OCI-LY1 (cell line): ENCODE data around the gene ZNF438.

Source experiments
- H2AFZ ChIP-seq: fragments of 200-600 bp; sonication (generic), shearing (Covaris generic); 2 replicates; pipeline ENCODE4 v1.6.0; 2014; ENCODE audit warnings: antibody characterized with exemption, mild to moderate bottlenecking, low read length
- H3F3A ChIP-seq: fragments of 200-600 bp; sonication (generic), shearing (Covaris generic); 2 replicates; pipeline ENCODE4 v1.6.0; 2014; ENCODE audit warnings: mild to moderate bottlenecking, antibody characterized with exemption, low read length, moderate library complexity; ENCODE audit not compliant: insufficient read depth
- H3K27ac ChIP-seq: fragments of 200-600 bp; sonication (generic); 2 replicates; pipeline ENCODE4 v1.5.1; 2014; ENCODE audit warnings: low read length, mixed run types, mild to moderate bottlenecking, low read depth; ENCODE audit not compliant: poor library complexity, severe bottlenecking
- H3K27me3 ChIP-seq: fragments of 200-600 bp; sonication (generic); 2 replicates; pipeline ENCODE4 v1.6.0; 2014; ENCODE audit warnings: antibody characterized with exemption, mild to moderate bottlenecking, low read length, moderate library complexity; ENCODE audit not compliant: insufficient read depth
- H3K36me3 ChIP-seq: fragments of 200-600 bp; sonication (generic); 2 replicates; pipeline ENCODE4 v1.6.1; 2014; ENCODE audit warnings: mild to moderate bottlenecking, antibody characterized with exemption, low read length, moderate library complexity, mixed read lengths; ENCODE audit not compliant: insufficient read depth
- H3K4me1 ChIP-seq: fragments of 200-600 bp; sonication (generic); 2 replicates; pipeline ENCODE4 v1.5.1; 2014; ENCODE audit warnings: mild to moderate bottlenecking, low read length, moderate library complexity; ENCODE audit not compliant: insufficient read depth, severe bottlenecking
- H3K4me2 ChIP-seq: fragments of 200-600 bp; sonication (generic), shearing (Covaris generic); 2 replicates; pipeline ENCODE4 v1.6.1; 2014; ENCODE audit warnings: low read length
- H3K4me3 ChIP-seq: fragments of 200-600 bp; sonication (generic); 2 replicates; pipeline ENCODE4 v1.5.1; 2014; ENCODE audit warnings: low read length, low read depth, mild to moderate bottlenecking, mixed read lengths; ENCODE audit not compliant: poor library complexity, severe bottlenecking
- H3K79me2 ChIP-seq: fragments of 200-600 bp; shearing (Covaris generic); 2 replicates; pipeline ENCODE4 v1.6.1; 2016; ENCODE audit warnings: mixed run types, low read length, mixed read lengths; ENCODE audit not compliant: insufficient read depth
- H3K9ac ChIP-seq: fragments of 200-600 bp; sonication (generic), shearing (Covaris generic); 2 replicates; pipeline ENCODE4 v1.6.1; 2014; ENCODE audit warnings: mild to moderate bottlenecking, low read length, mixed read lengths
- H3K9me2 ChIP-seq: fragments of 200-600 bp; sonication (generic), shearing (Covaris generic); 2 replicates; pipeline ENCODE4 v1.6.1; 2014; ENCODE audit warnings: low read depth, mild to moderate bottlenecking, low read length, mixed read lengths
- H3K9me3 ChIP-seq: fragments of 200-600 bp; shearing (Covaris generic); 2 replicates; pipeline ENCODE4 v1.6.1; 2014; ENCODE audit warnings: low read length, mixed read lengths
- H4K20me1 ChIP-seq: fragments of 200-600 bp; sonication (generic), shearing (Covaris generic); 2 replicates; pipeline ENCODE4 v1.6.0; 2016; ENCODE audit warnings: mild to moderate bottlenecking, low read length; ENCODE audit not compliant: insufficient read depth
- CTCF ChIP-seq: fragments of 200-600 bp; sonication (generic), shearing (Covaris generic); IDR thresholded peaks from 2 replicates; pipeline ENCODE4 v1.5.1; 2017; ENCODE audit warnings: mild to moderate bottlenecking, antibody characterized with exemption, low read length, moderate library complexity, mixed read lengths
- EZH2 ChIP-seq: fragments of 200-600 bp; sonication (generic), shearing (Covaris generic); IDR thresholded peaks from 2 replicates; pipeline ENCODE4 v1.8.0; 2017; ENCODE audit warnings: borderline replicate concordance, mixed run types, mild to moderate bottlenecking, antibody characterized with exemption, low read length, moderate library complexity, mixed read lengths

ZNF438 gene

GRCh38 chr10:31070691-31071090, 39.0 kb upstream of the ZNF438 start:
- no peaks in the 10 kb centered on the region for H3K36me3 ChIP-seq

GRCh38 chr10:31070025-31070424, 38.4 kb upstream of the ZNF438 start:
- H3K9me2 ChIP-seq = no peaks in the 10 kb centered on the region
- no peak overlapping the region for H3K4me3 ChIP-seq
- no peak overlapping the region for H3K9ac ChIP-seq
- H3K79me2 ChIP-seq = no peaks in the 10 kb centered on the region
- H3K36me3 ChIP-seq = no peaks in the 10 kb centered on the region
- H2AFZ ChIP-seq = no peak overlapping the region
- no peaks in the 10 kb centered on the region for H3F3A ChIP-seq
- H3K27me3 ChIP-seq = no peaks in the 10 kb centered on the region
- no peak overlapping the region for H3K27ac ChIP-seq
- H4K20me1 ChIP-seq = no peaks in the 10 kb centered on the region
- no peak for TF ChIP-seq EZH2
- TF ChIP-seq CTCF = no peak
- no peak overlapping the region for H3K4me2 ChIP-seq
- no peaks in the 10 kb centered on the region for H3K9me3 ChIP-seq
- H3K4me1 ChIP-seq = no peaks in the 10 kb centered on the region

More at GRCh38 chr10:31070691-31071090, 39.0 kb upstream of the ZNF438 start:
- no peak overlapping the region for H3K27ac ChIP-seq
- no peaks in the 10 kb centered on the region for H3K9me3 ChIP-seq
- H3K79me2 ChIP-seq = no peaks in the 10 kb centered on the region
- no peak for TF ChIP-seq CTCF
- no peak for TF ChIP-seq EZH2
- no peaks in the 10 kb centered on the region for H3K9me2 ChIP-seq
- H3K27me3 ChIP-seq = no peaks in the 10 kb centered on the region
- H4K20me1 ChIP-seq = no peaks in the 10 kb centered on the region
- no peak overlapping the region for H3K4me3 ChIP-seq
- no peak overlapping the region for H2AFZ ChIP-seq
- H3F3A ChIP-seq = no peaks in the 10 kb centered on the region
- no peak overlapping the region for H3K4me2 ChIP-seq
- H3K9ac ChIP-seq = no peak overlapping the region
- no peaks in the 10 kb centered on the region for H3K4me1 ChIP-seq

GRCh38 chr10:31069411-31069810, 37.7 kb upstream of the ZNF438 start:
- Histone ChIP-seq H3K9me3 (no peaks in the 10 kb centered on the region), H2AFZ (no peak overlapping the region), H3K79me2 (no peaks in the 10 kb centered on the region), H3K36me3 (no peaks in the 10 kb centered on the region), H4K20me1 (no peaks in the 10 kb centered on the region), H3K4me3 (no peak overlapping the region), H3F3A (no peaks in the 10 kb centered on the region), H3K9ac (no peak overlapping the region), H3K4me1 (no peaks in the 10 kb centered on the region), H3K9me2 (no peaks in the 10 kb centered on the region), H3K4me2 (no peak overlapping the region), H3K27me3 (no peaks in the 10 kb centered on the region), H3K27ac (no peak overlapping the region)
- TF ChIP-seq CTCF (no peak), EZH2 (no peak)
